GM18520 (cell line): Measurements from ENCODE around the gene SLC38A5.
"Not testable (repeated sequence)": the region's sequence is repeated elsewhere in the genome, so short reads cannot be mapped to it uniquely, and the experiment has no call there.

ENCODE experiments used
- ATAC-seq: cut with Tn5 transposase; IDR thresholded peaks from one replicate; pipeline ENCODE4 v1.9.1; 2021; ENCODE audit not compliant: unreplicated experiment

Gene SLC38A5

GRCh38 chrX:48470833-48471118, 716 bp upstream of the SLC38A5 start:
- ATAC-seq: no peak

DNA sequence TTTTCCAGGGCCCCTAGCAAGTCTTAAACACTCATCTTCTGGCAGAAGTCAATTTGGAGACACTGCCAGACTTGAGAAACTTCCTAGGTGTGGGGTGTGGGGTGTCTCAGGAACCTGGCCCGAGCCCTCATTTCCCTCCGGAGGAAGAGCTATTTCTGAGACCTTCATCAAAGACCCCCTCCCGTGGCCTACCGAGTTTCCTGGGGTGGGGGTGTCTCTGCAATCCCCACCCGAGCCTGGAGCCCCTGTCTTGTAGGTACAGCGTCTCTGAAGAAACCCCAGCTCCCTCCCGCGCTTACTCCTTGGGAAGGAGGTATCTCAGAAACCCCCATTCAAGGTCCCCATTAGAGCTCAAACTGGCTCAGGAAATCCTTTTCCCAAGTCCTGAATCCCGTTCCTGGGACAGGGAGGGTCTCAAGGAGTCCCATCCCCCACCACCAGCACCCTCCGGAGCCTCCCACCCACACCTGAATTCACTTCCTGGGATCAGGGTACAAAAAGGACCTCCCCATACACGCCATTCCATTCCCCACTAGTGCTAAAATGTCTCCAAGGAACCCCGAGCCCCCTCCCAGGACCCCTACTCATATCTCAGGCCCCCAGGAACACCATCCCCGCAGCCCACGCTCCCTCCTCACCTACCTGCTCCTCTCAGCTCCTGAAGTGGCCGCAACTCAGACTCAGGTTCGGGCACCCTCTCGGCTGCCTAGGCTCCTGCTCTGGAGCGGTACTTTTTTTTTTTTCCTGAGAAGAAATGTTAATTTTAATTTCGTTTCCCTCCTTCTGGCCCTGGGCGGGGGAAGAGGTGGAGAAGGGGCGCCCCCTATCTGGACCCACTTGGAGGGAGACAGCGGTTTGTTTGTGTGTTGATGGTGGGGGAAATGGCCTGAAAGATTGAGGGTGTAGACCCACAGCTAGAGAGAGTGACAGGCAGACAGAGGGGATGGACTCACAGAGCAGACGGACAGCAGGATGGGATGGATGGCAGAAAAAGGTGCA, 1.1 kb downstream of the SLC38A5 start:
- no peak for ATAC-seq

DNA sequence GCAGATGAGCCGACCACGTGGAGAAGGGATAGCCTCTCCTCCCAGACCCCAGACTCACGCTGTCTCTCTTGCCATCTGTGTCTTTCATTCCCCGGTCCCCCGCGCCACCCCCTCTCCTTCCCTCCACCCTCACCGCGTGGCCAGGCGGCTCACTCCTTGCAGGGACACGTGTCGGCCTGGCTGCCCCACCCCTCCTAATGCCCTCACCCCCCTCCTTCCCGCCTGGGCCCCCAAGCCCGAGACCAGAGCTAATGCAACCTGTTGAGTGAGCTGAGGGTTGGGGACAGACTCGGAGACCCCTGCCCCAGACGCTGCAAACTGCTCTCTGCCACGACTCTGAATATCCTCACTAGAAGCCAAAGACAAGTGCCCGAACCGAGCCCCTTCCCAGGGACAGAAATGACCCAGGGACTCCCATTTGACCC, 1.8 kb downstream of the SLC38A5 start:
- no peak for ATAC-seq

DNA sequence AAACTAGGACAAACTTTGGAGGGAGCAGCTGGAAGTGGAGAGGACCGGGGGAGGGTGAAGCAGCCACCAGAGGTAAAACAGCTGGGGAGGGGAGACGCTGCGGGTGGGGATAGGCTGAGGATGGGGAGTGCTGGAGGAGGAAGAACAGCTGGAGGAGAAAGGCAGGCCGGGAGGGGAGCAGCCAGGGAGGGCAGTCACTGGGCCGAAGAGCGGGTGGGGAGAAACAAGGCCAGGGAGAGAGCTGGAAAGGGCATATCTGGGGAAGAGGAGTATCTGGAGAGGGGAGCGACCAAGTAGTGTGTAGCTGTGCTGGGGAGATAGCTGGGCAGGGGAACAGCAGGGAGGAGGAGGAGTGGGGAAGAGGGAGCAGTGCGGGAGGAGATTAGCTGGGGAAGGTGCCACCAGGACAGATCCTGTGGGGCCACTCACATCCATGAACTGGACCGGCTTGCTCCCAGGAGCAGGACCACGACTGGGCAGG, 2.7 kb downstream of the SLC38A5 start:
- ATAC-seq: no peak

- ATAC-seq: no peak
These were observed 3.4 kb downstream of the SLC38A5 start for GRCh38 chrX:48466696-48467095.

DNA sequence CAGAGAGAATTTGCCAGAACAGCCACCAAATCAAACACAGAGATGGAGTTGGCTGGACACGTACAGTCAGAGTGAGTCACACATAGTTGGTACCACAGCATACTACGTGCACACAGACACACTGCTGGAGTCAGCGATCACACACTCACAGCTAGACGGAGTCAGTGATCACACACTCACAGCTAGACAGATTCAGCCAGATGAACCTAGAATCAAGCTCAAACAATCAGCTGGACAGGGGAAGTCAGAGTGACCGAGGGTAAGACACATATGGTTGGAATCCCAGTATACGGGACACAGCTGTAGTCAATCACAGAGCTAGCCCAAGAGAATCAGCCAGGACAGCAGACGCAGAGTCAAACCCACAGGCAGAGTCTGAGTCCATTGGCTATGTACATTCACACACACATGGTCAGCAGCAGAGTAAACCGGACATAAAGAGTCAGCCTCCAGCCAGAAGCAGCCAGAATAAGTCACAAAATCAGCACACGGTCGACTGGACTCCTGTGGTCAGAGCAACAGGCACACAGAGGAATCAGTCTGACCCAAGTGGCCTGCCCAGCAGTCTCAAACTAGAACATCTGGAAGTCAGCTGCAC, 4.6 kb downstream of the SLC38A5 start:
- no peak for ATAC-seq

- no peak for ATAC-seq
These were observed 8.2 kb downstream of the SLC38A5 start for GRCh38 chrX:48461830-48462229.

DNA sequence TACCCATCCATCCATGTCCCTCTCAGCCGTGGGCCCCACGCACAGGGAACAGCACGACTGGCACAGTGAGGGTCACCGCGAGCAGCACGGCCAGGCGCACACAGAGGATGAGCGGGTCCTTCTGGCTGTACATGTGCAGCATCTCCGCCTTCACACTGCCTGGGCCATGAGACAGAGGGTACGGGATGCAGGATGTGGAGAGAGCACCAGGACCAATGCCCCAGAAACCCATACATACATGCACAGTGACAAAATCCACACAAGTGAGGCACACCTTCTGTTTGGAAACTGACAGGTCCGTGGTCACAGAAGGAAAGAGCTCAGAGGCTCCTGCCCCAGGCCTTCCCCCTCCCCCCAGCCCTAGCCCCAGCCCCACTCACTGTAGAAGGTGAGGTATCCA, 9.5 kb downstream of the SLC38A5 start:
- ATAC-seq: no peak

DNA sequence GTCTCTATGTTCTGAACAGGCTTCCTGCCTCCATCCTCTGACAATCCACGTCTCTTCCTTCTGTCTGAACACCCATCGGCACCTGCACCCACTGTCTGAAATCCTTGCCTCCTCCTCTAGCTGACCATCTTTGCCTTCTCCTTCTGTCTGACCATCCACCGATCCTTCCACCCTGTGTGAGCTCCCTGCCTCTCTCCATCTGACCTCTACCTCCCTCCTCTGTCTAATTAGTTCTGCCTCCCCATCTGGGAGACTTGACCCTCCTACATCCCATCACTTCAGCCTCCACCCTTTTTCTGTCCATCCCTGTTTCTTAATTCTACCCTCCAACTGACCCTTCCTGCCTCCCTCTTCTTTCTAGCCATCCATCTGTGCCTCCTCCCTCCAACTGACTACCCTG, 10.0 kb downstream of the SLC38A5 start:
- ATAC-seq: no peak

GRCh38 chrX:48459483-48459882, 10.6 kb downstream of the SLC38A5 start:
- ATAC-seq: no peak

GRCh38 chrX:48458711-48459110, 11.3 kb downstream of the SLC38A5 start:
- no peak for ATAC-seq

GRCh38 chrX:48456628-48457331, 13.3 kb downstream of the SLC38A5 start:
- ATAC-seq: no peak

GRCh38 chrX:48451708-48452107, 18.4 kb downstream of the SLC38A5 start:
- ATAC-seq: no peak

DNA sequence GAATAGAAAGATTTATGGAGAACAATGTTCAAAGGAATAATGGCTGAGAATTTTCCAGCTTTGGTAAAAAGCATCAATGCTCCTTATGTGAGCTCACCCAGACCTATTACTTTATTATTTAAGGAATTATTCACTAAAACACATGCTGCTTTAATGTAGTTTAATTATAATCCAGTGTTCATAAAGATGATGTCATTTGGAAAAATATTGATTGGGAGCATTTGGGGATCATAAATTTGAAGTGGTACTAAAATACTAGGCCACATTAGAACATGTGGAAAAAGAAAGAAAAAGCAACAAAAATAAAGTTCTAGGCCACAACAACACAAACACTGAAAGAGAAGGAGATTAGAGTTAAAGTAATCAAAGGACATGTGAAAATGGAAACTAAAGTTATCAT, 20.0 kb downstream of the SLC38A5 start:
- ATAC-seq: no peak

GRCh38 chrX:48447201-48447600, 22.9 kb downstream of the SLC38A5 start:
- not testable (repeated sequence) for ATAC-seq

DNA sequence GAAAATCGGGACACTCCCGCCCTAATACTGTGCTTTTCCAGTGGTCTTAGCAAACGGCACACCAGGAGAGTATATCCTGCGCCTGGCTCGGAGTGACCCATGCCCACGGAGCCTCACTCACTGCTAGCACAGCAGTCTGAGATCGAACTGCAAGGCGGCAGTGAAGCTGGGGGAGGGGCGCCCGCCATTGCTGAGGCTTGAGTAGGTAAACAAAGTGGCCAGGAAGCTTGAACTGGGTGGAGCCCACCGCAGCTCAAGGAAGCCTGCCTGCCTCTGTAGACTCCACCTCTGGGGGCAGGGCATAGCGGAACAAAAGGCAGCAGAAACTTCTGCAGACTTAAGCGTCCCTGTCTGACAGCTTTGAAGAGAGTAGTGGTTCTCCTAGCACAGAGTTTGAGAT, 36.3 kb downstream of the SLC38A5 start:
- not testable (repeated sequence) for ATAC-seq

DNA sequence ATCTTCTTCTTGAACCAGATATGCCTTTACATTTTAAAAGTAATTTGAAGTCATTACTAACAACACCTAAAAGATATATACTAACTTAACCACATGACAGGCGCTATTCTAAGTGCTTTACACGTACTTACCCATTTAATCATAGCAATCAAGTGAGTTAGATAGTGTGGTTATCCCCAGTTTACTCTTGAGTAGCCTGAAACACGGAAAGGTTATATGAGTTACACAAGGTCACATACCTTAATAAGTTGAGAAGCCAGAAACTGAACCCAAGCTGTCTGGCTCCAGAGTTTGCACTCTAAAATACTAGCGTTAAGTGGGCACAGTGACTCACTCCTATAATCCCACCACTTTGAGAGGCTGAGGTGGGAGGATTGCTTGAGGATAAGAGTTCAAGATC, 39.9 kb downstream of the SLC38A5 start:
- ATAC-seq: not testable (repeated sequence)

DNA sequence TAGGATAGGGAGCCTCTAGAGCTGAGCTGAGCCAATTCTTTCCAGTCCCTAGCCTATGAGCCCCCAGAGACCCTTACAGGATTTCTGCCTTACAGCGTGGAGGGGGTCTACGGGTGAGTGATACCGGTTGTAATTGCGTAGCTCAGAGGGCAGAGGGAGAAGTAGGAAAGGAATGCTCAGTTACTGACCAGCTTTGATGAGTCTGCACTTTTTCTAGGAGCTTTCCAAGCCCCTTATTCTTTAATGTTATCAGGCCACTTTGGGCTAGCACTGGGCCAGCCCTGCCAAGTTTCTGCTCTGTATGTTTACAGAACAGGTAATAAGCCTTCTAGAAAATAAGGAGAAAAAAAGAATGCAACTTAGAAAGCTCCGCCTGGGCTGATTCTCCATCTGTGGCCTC, 40.5 kb downstream of the SLC38A5 start:
- ATAC-seq: not testable (repeated sequence)

DNA sequence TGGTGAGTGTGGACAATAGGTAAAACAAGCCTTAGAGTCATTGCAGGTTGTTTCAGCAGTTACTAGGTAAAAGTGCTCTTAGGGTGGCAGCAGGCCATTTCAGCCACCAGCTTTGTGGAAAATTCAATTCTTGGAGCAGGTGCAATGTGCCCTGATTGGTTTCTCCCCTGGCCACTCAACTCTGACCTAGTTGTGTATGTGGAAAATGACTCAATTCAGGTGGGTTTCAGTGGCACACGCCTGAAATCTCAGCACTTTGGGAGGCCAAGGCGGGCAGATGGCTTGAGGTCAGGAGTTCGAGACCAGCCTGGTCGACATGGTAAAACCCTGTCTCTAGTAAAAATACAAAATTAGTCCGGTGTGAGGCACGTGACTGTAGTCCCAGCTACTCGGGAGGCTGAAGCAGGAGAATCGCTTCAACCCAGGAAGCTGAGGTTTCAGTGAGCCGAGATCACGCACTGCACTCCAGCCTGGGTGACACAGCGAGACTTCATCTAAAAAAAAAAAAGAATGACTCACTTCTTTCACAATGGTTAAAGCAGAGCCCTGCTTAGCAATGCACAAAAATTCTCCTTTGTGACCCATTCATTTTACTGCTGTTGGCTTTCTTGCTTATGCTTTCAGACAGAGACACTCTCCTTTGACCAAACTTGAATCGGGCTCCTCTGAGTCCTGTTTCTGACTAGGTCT, 42.9 kb downstream of the SLC38A5 start:
- not testable (repeated sequence) for ATAC-seq

DNA sequence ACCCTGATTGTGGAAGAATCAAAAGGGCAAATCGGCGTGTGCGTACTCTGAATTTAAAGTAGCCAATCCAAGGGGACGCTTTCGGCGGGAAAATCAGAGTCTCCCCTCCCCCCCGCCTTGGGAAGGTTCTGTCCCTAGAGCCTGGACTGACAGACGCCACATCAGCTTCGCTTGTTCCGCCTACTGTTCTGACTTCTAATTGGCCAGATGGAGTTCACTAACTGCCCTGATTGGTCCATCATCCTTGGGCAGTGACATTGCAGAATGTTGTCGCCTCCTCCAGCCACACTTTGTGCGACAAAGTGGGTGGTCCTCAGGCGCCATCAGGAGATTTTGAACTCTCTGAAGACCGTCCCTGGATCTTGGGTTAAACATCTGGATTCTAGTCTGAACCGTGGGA, 58.2 kb downstream of the SLC38A5 start, which contains the start of gene SSX4B:
SSX4B (minus strand) TSS at position 101 of the 400 bp plus-strand sequence. CDS start 588 bp downstream, outside the sequence.
- ATAC-seq: not testable (repeated sequence)
